CD4-positive, alpha-beta T cell (primary cell): ENCODE data around the gene TBCD. TPM values are rescaled to one million over a fixed set of nuclear protein-coding genes. Genes with fewer than 3 reads are reported as not detected.
A peak's percentile ranks its signal among the peaks of the same experiment; 100 is the strongest.

Experiments used
- ATAC-seq: fragments of 200-7000 bp; cut with Tn5 transposase; one replicate; pipeline ENCODE4 v1.10.0; 2022; ENCODE audit warnings: mild to moderate bottlenecking; ENCODE audit not compliant: poor library complexity
- CTCF ChIA-PET: fragments of 350-600 bp; sonication (Branson Sonifier 250); formaldehyde crosslinking; loops from one replicate; lab custom pipeline; 2021; ENCODE audit warnings: antibody characterized with exemption, inconsistent platforms; lab: Charles Lee
- POLR2A ChIA-PET: fragments of 350-600 bp; sonication (Branson Sonifier 250); formaldehyde crosslinking; loops from one replicate; lab custom pipeline; 2021; ENCODE audit warnings: antibody characterized with exemption, inconsistent platforms; lab: Charles Lee
- DNase-seq, 14 experiments: peaks; one replicate each; pipeline ENCODE4 v3.0.0-alpha.2; 2013 to 2020; ENCODE audit warnings: mixed read lengths in 2 of 14
- H3K27ac ChIP-seq, 2 donors: one replicate each; pipeline versions ENCODE4 v1.5.1 to v1.7.0; 2013; ENCODE audit warnings: low read length in 2 of 2, low read depth in 1 of 2, mild to moderate bottlenecking in 1 of 2
- H3K27me3 ChIP-seq, 2 experiments: 1 replicate in 1 of 2; 2 replicates in 1 of 2; pipeline versions ENCODE4 v1.6.1 to v1.7.0; 2013; ENCODE audit warnings: low read length in 2 of 2, control low read depth in 1 of 2, mild to moderate bottlenecking in 1 of 2, moderate library complexity in 1 of 2; ENCODE audit not compliant: insufficient read depth in 2 of 2, control insufficient read depth in 1 of 2
- H3K36me3 ChIP-seq: one replicate; pipeline ENCODE4 v1.6.1; 2013; ENCODE audit warnings: low read length, control low read depth; ENCODE audit not compliant: insufficient read depth
- H3K4me1 ChIP-seq: one replicate; pipeline ENCODE4 v1.6.1; 2013; ENCODE audit warnings: low read length, control low read depth; ENCODE audit not compliant: insufficient read depth
- H3K4me3 ChIP-seq: one replicate; pipeline ENCODE4 v1.5.1; 2013; ENCODE audit warnings: mild to moderate bottlenecking, low read length, moderate library complexity
- H3K9me3 ChIP-seq, 2 experiments: 1 replicate in 1 of 2; 2 replicates in 1 of 2; pipeline versions ENCODE4 v1.6.1 to v1.7.0; 2013; ENCODE audit warnings: low read length in 2 of 2, mild to moderate bottlenecking in 2 of 2, control low read depth in 1 of 2, moderate library complexity in 1 of 2; ENCODE audit not compliant: control insufficient read depth in 1 of 2, insufficient read depth in 1 of 2
- H3K27ac Mint-ChIP-seq: one replicate; pipeline ENCODE4 v1.8.0; 2020; ENCODE audit warnings: mixed read lengths
- H3K27me3 Mint-ChIP-seq: one replicate; pipeline ENCODE4 v1.8.0; 2021; ENCODE audit warnings: mixed read lengths
- H3K36me3 Mint-ChIP-seq: one replicate; pipeline ENCODE4 v1.8.0; 2021; ENCODE audit warnings: low read depth, mixed read lengths
- H3K4me1 Mint-ChIP-seq: one replicate; pipeline ENCODE4 v1.8.0; 2021; ENCODE audit warnings: low read depth, mixed read lengths
- H3K4me3 Mint-ChIP-seq: one replicate; pipeline ENCODE4 v1.8.0; 2020; ENCODE audit warnings: mild to moderate bottlenecking, mixed read lengths
- H3K9me3 Mint-ChIP-seq: one replicate; pipeline ENCODE4 v1.8.0; 2020; ENCODE audit warnings: mixed read lengths
- CTCF ChIP-seq: fragments of 200-600 bp; IDR thresholded peaks from one replicate; pipeline ENCODE4 v1.8.0; 2022; ENCODE audit warnings: antibody characterized with exemption, mild to moderate bottlenecking
- intact Hi-C, 2 experiments: fragments of 100-400 bp; cut with DNase I in 1 of 2; cut with micrococcal nuclease in 1 of 2; formaldehyde crosslinking; loops; one replicate each; pipeline versions ENCODE4 v1.15.1 to v1.9.0; 2023 to 2025; cut with DNase I, micrococcal nuclease
- total RNA-seq, 174 experiments: library from RNA in 2 of 174; stranded (reverse) in 2 of 174; gene quantifications; one replicate each; pipeline ENCODE4 v1.2.3 and lab custom pipeline; 2021 to 2026

TBCD gene
- total RNA-seq, 2 experiments from 2014 or later = 74.6 to 80.3 TPM

GRCh38 chr17:82938486-82938872 is 186.6 kb downstream of the TBCD start:
- no peaks in the 10 kb centered on the region for H3K4me1 Mint-ChIP-seq
- Histone ChIP-seq H3K4me3 (no peak overlapping the region), H3K36me3 (peaks cover 75% of the 10 kb centered on the region), H3K27me3 (no peaks in the 10 kb centered on the region), H3K27ac (no peak overlapping the region), H3K9me3 (peaks cover 4 to 23% of the 10 kb centered on the region in 2 experiments), H3K4me1 (no peaks in the 10 kb centered on the region)
- DNase-seq = peak in 1 of 14 experiments; percentile 10
- ChIA-PET CTCF (no interaction called here), POLR2A (no interaction called here)
- no peaks in the 10 kb centered on the region for H3K27me3 Mint-ChIP-seq
- H3K9me3 Mint-ChIP-seq = peaks cover 2% of the 10 kb centered on the region
- intact Hi-C loops = no loop called here
- no peak overlapping the region for H3K4me3 Mint-ChIP-seq
- TF ChIP-seq CTCF = no peak
- no peak overlapping the region for H3K27ac Mint-ChIP-seq
- H3K36me3 Mint-ChIP-seq = peaks cover 84% of the 10 kb centered on the region
- no peak for ATAC-seq

- H3K9me3 ChIP-seq = peaks cover 9 to 28% of the 10 kb centered on the region in 2 experiments
- H3K36me3 ChIP-seq = peaks cover 75% of the 10 kb centered on the region
- Mint-ChIP-seq H3K9me3 (peaks cover 3% of the 10 kb centered on the region), H3K4me1 (no peaks in the 10 kb centered on the region), H3K27me3 (no peaks in the 10 kb centered on the region), H3K4me3 (no peak overlapping the region), H3K36me3 (peaks cover 88% of the 10 kb centered on the region), H3K27ac (no peak overlapping the region)
- H3K27me3 ChIP-seq = no peaks in the 10 kb centered on the region
- no peak overlapping the region for H3K27ac ChIP-seq
- H3K4me1 ChIP-seq = no peaks in the 10 kb centered on the region
- ChIA-PET CTCF (no interaction called here), POLR2A (no interaction called here)
- no peak overlapping the region for H3K4me3 ChIP-seq
- no peak for TF ChIP-seq CTCF
- intact Hi-C loops = no loop called here
- DNase-seq (peak in 1 of 14 experiments; percentile 20), ATAC-seq (no peak)
These were observed 187.2 kb downstream of the TBCD start for GRCh38 chr17:82938873-82939620.

- Histone ChIP-seq H3K9me3 (peaks cover 15 to 34% of the 10 kb centered on the region in 2 experiments), H3K4me1 (no peaks in the 10 kb centered on the region), H3K36me3 (peaks cover 80% of the 10 kb centered on the region), H3K27me3 (no peaks in the 10 kb centered on the region), H3K27ac (no peak overlapping the region), H3K4me3 (no peak overlapping the region)
- Mint-ChIP-seq H3K4me1 (no peaks in the 10 kb centered on the region), H3K4me3 (no peak overlapping the region), H3K27ac (no peak overlapping the region), H3K27me3 (no peaks in the 10 kb centered on the region), H3K9me3 (peaks cover 7% of the 10 kb centered on the region), H3K36me3 (peaks cover 94% of the 10 kb centered on the region)
- no peak for TF ChIP-seq CTCF
- ChIA-PET CTCF (no interaction called here), POLR2A (no interaction called here)
- no peak for ATAC-seq
- intact Hi-C loops = no loop called here
- DNase-seq = no peak
These were observed 187.8 kb downstream of the TBCD start for GRCh38 chr17:82939621-82940135.
